ENCODE results near the gene ADORA2B.
"Not testable (repeated sequence)": the region's sequence is repeated elsewhere in the genome, so short reads cannot be mapped to it uniquely, and the experiment has no call there.

The ADORA2B gene

GRCh38 chr17:15922586-15922985 lies 22.3 kb upstream of the ADORA2B start:
- no peak for DNase-seq (ENCODE audit: low read depth in 3 of 3)

GRCh38 chr17:15926039-15926740 lies 18.7 kb upstream of the ADORA2B start:
- DNase-seq (ENCODE audit: low read depth in 3 of 3), result no peak

GRCh38 chr17:15928286-15928785 lies 16.6 kb upstream of the ADORA2B start:
- no peak for DNase-seq (ENCODE audit: low read depth in 3 of 3)

- DNase-seq (ENCODE audit: low read depth in 3 of 3), result no peak
These were observed 15.0 kb upstream of the ADORA2B start for GRCh38 chr17:15929941-15930340.

GRCh38 chr17:15930426-15930825 lies 14.5 kb upstream of the ADORA2B start:
- no peak for DNase-seq (ENCODE audit: low read depth in 3 of 3)

GRCh38 chr17:15931394-15931793 lies 13.5 kb upstream of the ADORA2B start:
- DNase-seq (ENCODE audit: low read depth in 3 of 3), result no peak

- no peak for DNase-seq (ENCODE audit: low read depth in 3 of 3)
These were observed 10.1 kb upstream of the ADORA2B start for GRCh38 chr17:15934866-15935265.

- no peak for DNase-seq (ENCODE audit: low read depth in 3 of 3)
These were observed 9.0 kb upstream of the ADORA2B start for GRCh38 chr17:15935891-15936290.

GRCh38 chr17:15936481-15936880 lies 8.4 kb upstream of the ADORA2B start:
- DNase-seq (ENCODE audit: low read depth in 3 of 3), result not testable (repeated sequence)

GRCh38 chr17:15941781-15942180 lies 3.1 kb upstream of the ADORA2B start:
- no peak for DNase-seq (ENCODE audit: low read depth in 3 of 3)

GRCh38 chr17:15942207-15942833 lies 2.6 kb upstream of the ADORA2B start:
- DNase-seq (ENCODE audit: low read depth in 3 of 3), result no peak

GRCh38 chr17:15943971-15944758 lies 765 bp upstream of the ADORA2B start:
- DNase-seq (ENCODE audit: low read depth in 3 of 3), result no peak

- DNase-seq (ENCODE audit: low read depth in 3 of 3), result peak in 1 of 3 experiments; percentile 21
These were observed 729 bp downstream of the ADORA2B start for GRCh38 chr17:15945527-15946191.

- DNase-seq (ENCODE audit: low read depth in 3 of 3), result no peak
These were observed 1.7 kb downstream of the ADORA2B start for GRCh38 chr17:15946611-15947120.

GRCh38 chr17:15947271-15947670 lies 2.3 kb downstream of the ADORA2B start:
- DNase-seq (ENCODE audit: low read depth in 3 of 3), result no peak

- no peak for DNase-seq (ENCODE audit: low read depth in 3 of 3)
These were observed 3.2 kb downstream of the ADORA2B start for GRCh38 chr17:15947976-15948752.

GRCh38 chr17:15951368-15952047 lies 6.6 kb downstream of the ADORA2B start:
- DNase-seq (ENCODE audit: low read depth in 3 of 3), result no peak

GRCh38 chr17:15952048-15952532 lies 7.2 kb downstream of the ADORA2B start:
- no peak for DNase-seq (ENCODE audit: low read depth in 3 of 3)

GRCh38 chr17:15952916-15953790 lies 8.2 kb downstream of the ADORA2B start:
- no peak for DNase-seq (ENCODE audit: low read depth in 3 of 3)

Measured in stimulated activated CD4-positive, alpha-beta T cell treated with anti-CD3 and anti-CD28 coated beads, TNF-alpha, amount 100 ng/mL, for 24 hours (primary cell).